Frontal cortex (tissue), 4 donors: ENCODE data around the gene SNX30. TPM values are rescaled to one million over a fixed set of nuclear protein-coding genes. Genes with fewer than 3 reads are reported as not detected.

Experiments
- DNase-seq, 2 donors: peaks; one replicate each; pipeline ENCODE4 v3.0.0; 2012; ENCODE audit warnings: low spot score in 2 of 2
- FAIRE-seq: peaks from 2 replicates; lab custom pipeline; 2012; peaks lifted over from hg19 to GRCh38; lab: Jason Lieb, UNC
- total RNA-seq: library from RNA; depleted of rRNA; stranded (reverse); fragments of >200 nt; gene quantifications from one replicate; pipeline ENCODE4 v1.2.3, GENCODE V29; 2014
- donor health status: control.
- donor health status: control.
- donor health status: control.

Gene SNX30
- total RNA-seq, 1 donor from 2014 or later = 20.8 TPM

DNA sequence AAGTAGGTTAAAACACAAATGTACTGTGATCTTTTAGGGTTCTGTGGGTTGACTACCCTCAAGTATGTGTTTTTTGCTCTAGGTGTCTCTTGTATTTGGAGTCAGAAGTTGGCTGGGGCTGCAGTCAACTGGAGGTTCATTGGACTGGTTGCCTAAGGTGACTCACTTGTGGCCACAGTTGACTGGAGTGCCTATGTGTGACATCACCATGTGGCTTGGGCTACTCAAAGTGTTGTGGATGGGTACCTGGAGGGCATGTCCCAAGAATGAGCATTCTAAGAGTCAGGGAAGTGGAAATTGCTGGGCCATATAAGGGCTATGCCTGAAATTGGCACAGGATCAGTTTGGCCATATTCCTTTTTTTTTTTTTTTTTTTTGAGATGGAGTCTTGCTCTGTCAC, 27.4 kb downstream of the SNX30 start:
- no peak for DNase-seq
- FAIRE-seq = no peak

DNA sequence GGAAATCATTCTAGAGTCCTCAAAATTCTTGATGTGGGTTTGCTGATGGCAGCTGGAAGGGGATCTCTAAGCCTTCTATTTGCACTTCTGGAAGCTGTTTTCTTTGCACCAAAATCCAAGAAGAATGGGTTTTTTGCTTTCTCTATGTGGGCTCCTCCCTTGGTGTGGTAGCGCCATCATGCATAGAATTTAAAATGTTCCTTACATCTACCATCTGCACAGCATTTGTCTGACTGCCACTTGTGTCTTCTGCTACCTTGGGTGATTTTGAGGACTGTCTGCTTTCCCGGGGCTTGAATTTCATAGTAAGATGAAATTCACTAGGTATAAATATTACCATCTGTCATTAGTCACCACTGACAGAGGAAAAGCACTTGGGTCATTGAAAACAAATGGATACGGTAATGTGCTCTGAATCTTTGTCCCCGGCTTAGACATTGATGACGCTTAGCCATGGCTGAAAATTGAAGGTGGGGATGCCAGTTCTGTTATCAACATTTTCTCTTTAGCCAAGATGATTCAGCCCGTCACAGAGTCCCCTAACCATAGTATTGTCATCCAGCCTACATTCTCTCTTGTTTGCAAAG, 30.0 kb downstream of the SNX30 start:
- FAIRE-seq (no peak), DNase-seq (peak in 1 of 2 donors; percentile 18)

DNA sequence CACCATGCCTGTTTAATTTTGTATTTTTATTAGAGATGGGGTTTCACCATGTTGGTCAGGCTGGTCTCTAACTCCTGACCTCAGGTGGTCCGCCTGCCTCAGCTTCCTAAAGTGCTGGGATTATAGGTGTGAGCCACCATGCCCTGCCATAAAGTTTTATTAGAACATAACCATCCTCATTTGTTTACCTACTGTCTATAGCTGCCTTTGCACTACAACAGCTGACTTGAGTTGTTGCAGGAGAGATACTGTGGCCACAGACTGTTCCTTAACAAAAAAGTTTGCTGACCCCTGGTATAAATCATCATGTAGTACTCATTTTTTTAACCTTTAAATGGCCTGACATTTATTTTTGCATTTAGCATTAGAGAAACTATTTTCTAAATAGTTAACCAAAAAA, 31.7 kb downstream of the SNX30 start:
- no peak for DNase-seq
- no peak for FAIRE-seq

GRCh38 chr9:112783551-112783954, 33.0 kb downstream of the SNX30 start:
- no peak for DNase-seq
- no peak for FAIRE-seq

DNA sequence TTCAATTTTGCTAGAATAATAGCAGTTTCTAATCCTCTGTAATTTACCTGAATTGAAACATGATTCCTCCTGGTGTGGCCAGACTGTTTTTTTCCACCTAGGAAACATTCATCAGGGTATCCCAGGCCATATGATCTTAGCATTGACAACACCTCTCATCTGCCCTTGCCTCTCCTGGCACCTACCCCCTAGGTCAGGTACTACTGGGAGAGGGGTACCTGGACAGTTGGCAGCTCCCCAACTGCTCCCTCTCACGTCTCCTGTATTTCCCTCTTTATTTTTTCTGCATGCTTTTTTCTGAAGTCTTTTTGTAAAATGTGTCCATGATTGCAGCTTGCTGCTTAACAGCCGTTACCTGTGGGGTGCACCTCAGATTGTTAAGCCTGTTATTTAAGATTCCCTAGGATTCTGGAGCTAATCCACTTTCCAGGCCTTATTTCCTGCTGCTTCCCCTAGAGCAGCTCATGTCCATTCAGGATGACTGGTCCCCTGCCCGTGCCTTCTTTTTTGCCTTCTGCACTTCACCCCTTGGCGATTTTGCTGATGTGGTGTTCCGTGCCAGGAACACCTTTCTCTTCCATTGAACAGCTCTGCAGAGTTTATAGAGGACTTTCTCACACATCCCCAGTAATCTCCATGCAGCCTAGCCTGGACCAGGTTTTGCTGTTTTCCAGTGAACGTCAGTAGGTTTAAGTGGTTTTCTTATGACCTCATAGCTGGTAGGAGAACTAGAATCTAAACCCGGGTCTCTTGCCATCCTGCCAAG, 33.6 kb downstream of the SNX30 start:
- DNase-seq (no peak), FAIRE-seq (no peak)

DNA sequence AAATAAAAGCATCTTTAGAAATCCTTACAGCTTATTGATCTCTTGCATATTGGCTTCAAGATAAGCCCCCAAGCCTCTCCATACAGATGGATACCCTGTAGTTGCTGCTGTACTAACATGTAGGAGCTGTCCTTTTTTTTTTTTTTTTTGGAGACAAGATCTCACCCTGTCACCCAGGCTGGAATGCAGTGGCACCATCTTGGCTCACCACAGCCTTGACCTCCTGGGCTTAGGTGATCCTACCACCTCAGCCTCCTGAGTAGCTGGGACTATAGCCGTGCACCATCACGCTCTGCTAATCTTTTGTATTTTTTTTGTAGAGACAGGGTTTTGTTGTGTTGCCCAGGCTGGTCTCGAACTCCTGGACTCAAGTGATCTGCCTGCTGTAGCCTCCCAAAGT, 35.4 kb downstream of the SNX30 start:
- no peak for FAIRE-seq
- DNase-seq = no peak

DNA sequence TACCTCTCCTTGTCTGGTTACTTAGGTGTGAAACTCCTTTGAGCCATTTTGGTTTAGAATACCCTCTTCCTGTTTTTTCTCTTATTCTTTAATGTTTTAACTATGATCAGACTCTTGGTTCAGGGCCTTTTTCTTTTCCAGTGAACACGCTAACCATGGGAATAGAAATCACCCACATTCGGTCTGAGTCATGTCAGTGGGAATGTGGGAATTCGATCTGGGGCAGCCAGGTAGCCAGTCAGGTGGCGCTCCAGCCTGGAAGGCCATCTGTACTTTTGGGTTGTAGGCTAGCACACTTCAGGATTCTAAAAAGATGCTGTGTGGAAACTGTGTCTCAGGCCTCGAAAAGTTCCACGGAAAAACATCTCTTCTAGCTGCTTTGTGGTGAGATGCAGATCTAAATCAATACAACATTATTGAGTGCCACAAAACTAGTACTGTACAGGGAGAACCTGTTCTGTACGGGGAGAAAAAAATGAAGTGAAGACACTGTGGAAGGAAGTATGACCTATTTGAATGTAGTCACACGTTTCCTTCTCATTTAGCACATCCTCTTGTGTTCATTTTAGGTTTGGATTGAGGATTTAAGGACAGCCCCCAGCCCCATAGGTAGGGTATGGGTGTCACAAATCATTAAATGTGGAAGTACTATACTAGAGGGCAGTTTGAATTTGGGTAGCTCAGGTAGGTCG, 36.4 kb downstream of the SNX30 start:
- DNase-seq (no peak), FAIRE-seq (no peak)

DNA sequence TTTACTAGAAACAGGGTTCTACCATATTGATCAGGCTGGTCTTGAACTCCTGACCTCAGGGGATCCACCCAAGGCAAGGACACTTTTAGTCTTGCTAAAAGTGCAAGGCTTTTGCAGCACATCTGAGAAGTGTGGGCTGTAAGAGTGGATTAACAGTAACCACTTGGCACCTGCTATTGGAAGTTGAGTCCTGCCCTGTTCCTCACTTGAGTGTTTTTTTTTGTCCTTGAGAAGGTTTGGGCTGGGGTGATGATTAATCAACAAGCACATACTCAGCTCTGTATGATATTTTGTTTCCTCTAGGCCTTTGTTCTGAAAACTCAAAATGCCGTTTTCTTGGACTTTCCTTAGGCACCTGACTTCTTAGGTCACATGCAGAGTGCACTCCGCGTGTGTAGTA, 37.4 kb downstream of the SNX30 start:
- no peak for DNase-seq
- FAIRE-seq = no peak

- FAIRE-seq = no peak
- no peak for DNase-seq
These were observed 38.9 kb downstream of the SNX30 start for GRCh38 chr9:112789473-112789872.

DNA sequence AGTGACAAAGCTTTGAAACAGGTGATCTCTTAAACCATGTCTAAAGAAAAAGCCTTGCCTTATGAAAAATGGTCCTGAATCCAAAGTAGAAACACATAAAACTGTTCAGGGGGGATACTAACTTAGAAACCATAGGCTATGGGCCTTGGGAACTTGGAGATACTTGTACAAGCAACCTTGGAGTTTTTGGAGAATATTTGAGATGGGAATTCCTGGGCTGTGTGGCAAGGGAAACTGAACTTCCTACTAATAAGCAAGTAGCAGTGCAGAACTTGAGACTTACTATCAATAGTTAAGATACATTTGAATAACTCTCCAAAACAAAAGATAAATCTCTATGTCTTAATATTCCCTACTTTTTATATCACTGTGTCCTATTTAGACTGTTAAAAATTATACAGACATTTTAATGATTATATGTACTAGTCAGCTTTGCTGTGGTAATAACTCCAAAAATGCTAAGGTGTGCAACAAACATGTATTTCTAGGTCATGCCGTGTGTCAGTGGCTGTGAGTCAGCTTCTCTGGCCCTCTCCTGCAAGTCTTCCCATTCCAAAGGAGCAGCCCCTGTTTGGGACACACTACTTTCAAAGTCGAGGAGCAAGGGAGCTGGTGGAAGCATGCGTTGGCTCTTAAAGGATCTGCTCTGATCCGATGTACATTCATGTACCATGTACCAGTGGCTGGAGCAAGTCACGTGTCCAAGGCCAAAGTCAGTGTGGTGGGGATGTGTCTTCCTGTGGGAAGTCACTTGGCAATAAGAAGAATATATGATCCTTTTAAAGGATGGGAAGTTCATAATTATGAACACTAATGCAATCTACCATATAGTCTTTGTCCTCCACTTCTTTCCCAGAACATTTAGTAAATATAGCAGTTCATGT, 39.6 kb downstream of the SNX30 start:
- DNase-seq = no peak
- no peak for FAIRE-seq

- FAIRE-seq (no peak), DNase-seq (no peak)
These were observed 42.1 kb downstream of the SNX30 start for GRCh38 chr9:112792670-112793069.

GRCh38 chr9:112793213-112793810, 42.8 kb downstream of the SNX30 start:
- FAIRE-seq (no peak), DNase-seq (no peak)

GRCh38 chr9:112794731-112795130, 44.2 kb downstream of the SNX30 start:
- no peak for DNase-seq
- FAIRE-seq = no peak

DNA sequence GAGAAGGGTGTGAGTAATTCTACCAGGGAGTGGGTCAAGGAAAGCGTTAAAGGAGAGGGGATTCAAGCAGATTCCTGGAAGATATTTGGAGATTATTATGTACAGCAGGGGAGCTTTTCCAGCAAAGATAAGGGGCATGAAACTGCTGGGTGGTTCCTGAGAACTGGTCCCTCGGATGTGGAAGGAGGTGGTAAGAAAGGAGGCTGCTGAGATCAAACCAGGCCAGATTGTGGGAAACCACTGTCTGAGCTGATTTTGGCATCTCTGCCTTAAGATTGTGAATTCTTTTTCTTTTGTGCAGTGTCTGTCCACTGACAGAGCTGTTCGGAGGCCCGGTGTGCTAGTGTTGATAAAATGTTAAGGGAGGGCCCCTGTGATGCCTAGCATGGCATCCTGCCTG, 45.4 kb downstream of the SNX30 start:
- no peak for DNase-seq

DNA sequence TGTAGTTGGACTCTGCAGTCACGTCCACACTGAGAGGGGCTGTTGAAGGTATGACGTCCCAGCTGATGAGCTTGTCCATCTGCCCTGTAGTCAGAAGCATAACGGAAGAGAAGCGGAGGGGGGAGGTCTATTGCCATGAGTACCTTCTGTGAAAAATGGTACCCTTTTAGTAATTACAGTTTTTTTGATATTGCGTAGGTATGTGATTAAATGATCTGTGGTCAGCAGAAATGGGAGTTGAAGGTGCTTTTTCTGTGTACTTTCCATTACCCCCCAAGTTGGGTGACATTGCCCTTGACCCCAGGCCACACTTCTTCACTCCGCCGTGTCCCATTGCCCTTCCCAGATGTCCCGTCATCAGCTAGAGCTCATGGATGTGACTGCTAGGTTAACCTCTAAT, 45.9 kb downstream of the SNX30 start:
- no peak for FAIRE-seq
- DNase-seq = no peak

More for the DNA sequence above, 45.4 kb downstream of the SNX30 start:
- FAIRE-seq = no peak

DNA sequence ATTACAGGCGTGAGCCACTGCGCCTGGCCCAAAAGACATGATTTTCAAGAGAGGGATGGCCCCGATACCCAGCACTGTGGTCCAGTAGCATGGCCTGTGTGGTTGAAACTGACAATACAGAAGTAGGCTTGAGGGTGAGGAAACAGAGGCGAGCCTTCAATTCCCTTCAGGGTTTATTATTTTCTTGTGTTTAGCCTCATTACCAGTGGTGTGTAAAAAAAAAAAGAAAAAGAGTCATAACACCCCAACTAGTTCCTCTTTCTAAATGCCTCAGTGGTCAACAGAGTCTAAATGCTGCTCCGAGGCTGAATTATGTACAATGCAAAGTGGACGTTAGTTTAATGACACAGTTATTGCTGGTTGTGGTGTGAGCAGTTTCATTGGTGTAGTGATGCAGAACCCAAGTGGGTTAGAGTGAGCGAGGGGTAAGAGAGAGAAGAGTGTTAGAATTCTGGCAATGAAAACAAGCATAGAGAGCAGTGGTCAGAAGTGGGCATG, 58.8 kb downstream of the SNX30 start:
- no peak for FAIRE-seq

DNA sequence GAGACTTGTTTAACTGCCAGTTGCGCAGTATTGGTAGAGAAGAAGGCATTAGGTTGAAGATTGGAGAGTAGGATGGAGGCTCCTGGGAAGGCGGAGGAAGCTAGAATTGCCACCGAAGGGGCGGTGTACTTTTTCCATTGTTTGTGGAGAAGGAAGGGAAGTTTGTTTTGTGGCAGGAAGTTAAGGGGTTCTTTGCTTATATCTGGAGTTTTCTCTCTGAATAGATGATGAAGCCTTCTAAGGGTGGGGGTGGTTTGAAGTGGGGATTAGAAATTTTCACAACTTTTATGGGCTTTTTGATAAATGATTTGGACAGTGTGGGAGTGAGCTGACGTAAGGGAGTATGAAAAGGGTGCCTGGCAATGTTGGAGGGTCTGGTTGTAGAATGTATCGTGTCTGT, 59.3 kb downstream of the SNX30 start:
- no peak for FAIRE-seq
- DNase-seq = no peak

More for the DNA sequence above, 58.8 kb downstream of the SNX30 start:
- no peak for DNase-seq

DNA sequence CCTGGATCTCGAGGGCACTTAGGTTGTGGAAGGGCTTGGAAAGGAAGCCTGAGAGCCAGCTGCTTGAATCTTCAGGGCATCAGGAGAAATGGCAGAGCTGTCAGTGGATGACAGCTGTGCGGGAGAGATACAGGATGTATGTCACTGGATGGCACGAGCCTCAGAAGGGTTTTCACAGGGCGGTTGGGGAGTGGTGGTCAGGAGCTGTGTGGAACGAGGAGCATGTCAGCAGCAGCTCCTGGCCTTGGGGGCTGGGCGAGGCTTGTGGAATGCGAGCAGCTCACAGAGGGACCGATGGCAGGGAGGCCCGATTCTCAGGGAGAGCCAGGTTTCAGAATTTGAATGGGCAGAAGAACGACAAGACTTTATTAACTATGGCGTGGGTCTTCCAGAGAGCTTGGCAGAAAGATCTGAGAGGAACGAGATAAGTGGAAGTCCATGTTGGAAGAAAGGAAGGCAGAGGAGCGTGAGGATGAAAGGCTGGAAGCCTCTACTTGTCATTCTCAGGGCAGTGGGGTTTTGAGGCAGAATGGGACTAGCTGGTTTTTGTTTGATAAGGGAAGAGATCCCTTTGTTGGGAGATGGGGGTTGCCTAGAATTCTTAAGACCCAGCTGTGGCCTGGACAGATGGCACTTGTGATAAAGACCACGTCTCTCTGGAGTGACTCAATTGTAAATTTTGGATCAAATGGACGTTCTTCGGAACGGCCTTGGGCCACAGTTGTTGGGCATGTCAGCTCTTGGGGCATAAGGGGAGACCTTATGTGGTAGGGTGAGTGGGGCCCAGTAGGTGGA, 60.3 kb downstream of the SNX30 start:
- FAIRE-seq (no peak), DNase-seq (no peak)

DNA sequence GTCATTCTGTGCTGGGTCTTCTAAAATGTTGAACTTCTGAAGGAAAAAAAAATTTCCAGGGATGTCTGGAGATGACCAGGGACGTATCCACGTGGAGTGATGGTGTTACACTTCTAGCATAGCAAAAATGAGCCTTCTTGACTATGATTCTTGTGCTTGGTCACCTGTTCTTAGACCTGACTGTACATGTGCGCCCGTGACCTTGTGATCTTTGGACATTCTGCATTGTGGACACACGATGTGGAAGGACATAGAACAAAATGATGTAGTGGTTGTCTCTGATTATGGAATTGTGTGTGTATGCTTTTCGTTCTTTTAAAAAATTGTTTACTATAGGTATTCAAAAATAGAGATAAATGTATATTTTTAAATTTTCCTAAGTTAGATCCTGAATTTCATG, 61.0 kb downstream of the SNX30 start:
- FAIRE-seq = no peak

More for the DNA sequence above, 61.0 kb downstream of the SNX30 start:
- DNase-seq = no peak
